ENCODE results near the gene STK17B.
"Not testable (repeated sequence)": the region's sequence is repeated elsewhere in the genome, so short reads cannot be mapped to it uniquely, and the experiment has no call there.

STK17B gene

GRCh38 chr2:196113061-196113974, 58.1 kb downstream of the STK17B start:
- peak in 2 of 56 donors; percentile 9 to 21 for DNase-seq

- DNase-seq: no peak
Measured at GRCh38 chr2:196112418-196113034, 58.9 kb downstream of the STK17B start.

GRCh38 chr2:196108604-196109003, 62.8 kb downstream of the STK17B start:
- no peak for DNase-seq

GRCh38 chr2:196105951-196106350, 65.4 kb downstream of the STK17B start:
- DNase-seq: no peak

GRCh38 chr2:196104066-196104465, 67.3 kb downstream of the STK17B start:
- DNase-seq: no peak

- no peak for DNase-seq
Measured at GRCh38 chr2:196103626-196104025, 67.8 kb downstream of the STK17B start.

- peak in 1 of 56 donors; percentile 18 for DNase-seq
Measured at GRCh38 chr2:196101325-196101991, 69.9 kb downstream of the STK17B start.

GRCh38 chr2:196099916-196100315, 71.5 kb downstream of the STK17B start:
- no peak for DNase-seq

- no peak for DNase-seq
Measured at GRCh38 chr2:196097864-196098660, 73.3 kb downstream of the STK17B start.

GRCh38 chr2:196096982-196097745, 74.2 kb downstream of the STK17B start:
- no peak for DNase-seq

GRCh38 chr2:196096264-196096663, 75.1 kb downstream of the STK17B start:
- DNase-seq: no peak

- DNase-seq: not testable (repeated sequence)
Measured at GRCh38 chr2:196089448-196089847, 81.9 kb downstream of the STK17B start.

- no peak for DNase-seq
Measured at GRCh38 chr2:196088203-196088602, 83.2 kb downstream of the STK17B start.

GRCh38 chr2:196086517-196087368, 84.6 kb downstream of the STK17B start:
- DNase-seq: no peak

GRCh38 chr2:196083601-196084000, 87.8 kb downstream of the STK17B start:
- no peak for DNase-seq

Data from nucleus accumbens (tissue), 56 donors.